Cerebellar cortex (tissue), 1 donor: ENCODE results near the gene CSTPP1.
"Not testable (repeated sequence)": the region's sequence is repeated elsewhere in the genome, so short reads cannot be mapped to it uniquely, and the experiment has no call there.

Experiments
- DNase-seq: peaks from one replicate; pipeline ENCODE4 v3.0.0-alpha.2; 2015; ENCODE audit warnings: low spot score

CSTPP1 gene

GRCh38 chr11:46953093-46953492, 16.5 kb downstream of the CSTPP1 start:
- no peak for DNase-seq

DNA sequence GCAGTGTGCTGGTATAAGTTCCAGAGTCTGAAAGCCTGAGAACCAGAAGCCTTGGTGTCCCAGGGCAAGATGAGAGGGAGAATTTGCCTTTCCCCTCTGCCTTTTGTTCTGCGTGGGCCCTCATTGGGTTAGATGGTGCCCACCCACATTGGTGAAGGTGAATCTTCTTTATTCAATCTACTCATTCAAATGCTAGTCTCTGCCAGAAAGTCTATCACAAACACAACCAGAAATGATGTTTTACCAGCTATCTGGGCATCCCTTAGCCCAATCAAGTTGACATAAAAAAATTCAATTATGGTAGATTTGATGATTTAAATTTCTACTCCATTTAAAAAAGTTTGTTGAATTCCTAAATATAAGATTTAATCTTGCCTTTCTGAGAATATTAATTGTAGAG, 22.2 kb downstream of the CSTPP1 start:
- no peak for DNase-seq

DNA sequence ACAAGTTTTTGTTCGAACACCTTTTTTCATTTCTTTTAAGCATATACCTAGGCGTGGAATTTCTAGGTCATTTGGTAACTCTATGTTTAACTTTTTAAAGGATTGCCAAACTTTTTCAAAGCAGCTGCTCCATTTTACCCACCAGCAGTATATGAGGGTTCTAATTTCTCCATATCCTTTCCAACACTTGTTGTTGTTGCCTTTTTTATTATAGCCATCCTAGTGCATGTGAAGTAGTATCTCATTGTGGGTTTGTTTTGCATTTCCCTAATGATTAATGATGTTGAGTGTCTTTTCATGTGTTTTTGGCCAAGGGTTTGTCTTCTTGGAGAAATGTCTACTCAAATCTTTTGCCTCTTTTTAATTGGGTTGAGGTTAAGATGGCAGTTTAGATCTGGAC, 24.5 kb downstream of the CSTPP1 start:
- DNase-seq, result no peak

DNA sequence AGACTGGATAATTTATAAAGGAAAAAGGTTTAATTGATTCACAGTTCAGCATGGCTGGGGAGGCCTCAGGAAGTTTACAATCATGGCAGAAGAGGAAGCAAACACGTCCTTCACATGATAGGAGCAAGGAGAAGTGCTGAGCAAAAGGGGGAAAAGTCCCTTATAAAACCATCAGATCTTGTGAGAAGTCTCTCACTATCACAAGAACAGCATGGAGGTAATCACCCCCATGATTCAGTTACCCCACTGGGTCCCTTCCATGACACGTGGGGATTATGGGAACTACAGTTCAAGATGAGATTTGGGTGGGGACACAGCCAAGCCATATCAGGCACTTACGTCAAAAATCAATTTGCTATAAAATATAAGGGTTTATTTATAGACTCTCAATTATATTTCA, 25.3 kb downstream of the CSTPP1 start:
- DNase-seq, result not testable (repeated sequence)

GRCh38 chr11:46963844-46964243, 27.3 kb downstream of the CSTPP1 start:
- DNase-seq, result no peak

GRCh38 chr11:46966773-46967172, 30.2 kb downstream of the CSTPP1 start:
- DNase-seq, result no peak

DNA sequence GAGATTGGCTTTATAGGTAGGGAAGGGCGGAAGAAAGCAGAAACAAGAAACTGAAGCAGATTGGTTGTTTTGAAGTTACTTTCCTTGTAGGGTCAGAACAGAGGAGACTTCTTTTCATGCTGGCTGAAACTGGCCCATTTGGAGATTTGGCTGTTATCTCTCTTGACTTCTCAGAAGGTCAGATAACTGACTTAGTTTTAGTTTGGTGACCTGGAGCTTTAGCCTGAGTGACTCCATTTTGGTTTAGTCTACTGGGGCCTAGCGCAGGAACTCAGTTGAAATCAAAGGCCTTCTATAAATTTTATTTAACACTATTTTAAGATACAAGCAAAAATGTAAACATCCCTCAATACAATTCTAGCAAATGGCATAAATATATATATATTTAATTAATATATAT, 31.4 kb downstream of the CSTPP1 start:
- DNase-seq, result no peak

DNA sequence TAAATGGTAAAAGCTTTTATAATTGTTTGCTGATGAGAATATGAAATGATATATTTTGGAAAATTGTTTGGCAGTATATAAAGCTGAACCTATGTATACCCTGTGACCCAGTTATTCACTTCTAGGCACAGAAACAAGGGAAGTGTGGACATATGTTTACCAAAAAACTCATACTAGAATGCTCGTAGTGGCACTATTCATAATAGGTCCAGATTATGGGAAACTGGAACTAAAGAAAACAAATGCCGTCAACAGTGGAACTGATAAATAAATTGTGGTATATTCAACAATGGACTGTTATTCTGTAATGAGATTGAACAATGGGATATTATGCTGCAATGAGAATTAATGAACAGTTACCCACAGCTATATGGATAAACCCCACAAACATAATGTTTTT, 32.8 kb downstream of the CSTPP1 start:
- DNase-seq, result no peak

DNA sequence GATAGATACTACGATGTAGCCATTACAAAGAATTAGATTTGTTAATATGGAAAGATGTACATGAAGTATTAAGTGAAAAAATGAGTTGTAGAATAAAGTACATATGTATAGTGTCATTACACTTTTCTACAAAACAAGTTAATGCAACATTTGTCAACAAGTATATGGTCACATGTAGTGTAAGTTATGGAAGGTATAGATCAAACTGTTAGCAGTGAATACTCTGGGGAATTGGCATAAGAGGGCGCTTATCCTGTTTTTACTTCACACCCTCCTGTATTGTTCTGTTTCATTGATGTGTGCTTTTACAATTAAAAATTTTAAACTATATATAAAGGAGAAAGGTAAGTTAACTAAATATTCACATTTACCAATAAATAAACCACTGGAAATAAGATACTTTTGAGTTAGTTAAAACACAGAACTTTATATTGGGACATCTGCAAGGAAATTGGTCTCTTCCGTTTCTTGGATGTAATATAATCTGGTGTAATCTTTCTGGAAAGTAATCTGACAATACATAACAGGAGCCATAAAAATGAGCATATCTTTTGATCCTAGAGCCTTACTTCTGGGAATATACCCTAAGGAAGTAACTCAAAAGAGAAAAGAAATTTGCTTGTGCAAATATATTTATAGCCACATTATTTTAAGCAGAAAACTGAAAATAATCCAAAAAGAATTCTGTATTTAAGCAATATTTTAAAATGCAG, 34.5 kb downstream of the CSTPP1 start:
- no peak for DNase-seq

DNA sequence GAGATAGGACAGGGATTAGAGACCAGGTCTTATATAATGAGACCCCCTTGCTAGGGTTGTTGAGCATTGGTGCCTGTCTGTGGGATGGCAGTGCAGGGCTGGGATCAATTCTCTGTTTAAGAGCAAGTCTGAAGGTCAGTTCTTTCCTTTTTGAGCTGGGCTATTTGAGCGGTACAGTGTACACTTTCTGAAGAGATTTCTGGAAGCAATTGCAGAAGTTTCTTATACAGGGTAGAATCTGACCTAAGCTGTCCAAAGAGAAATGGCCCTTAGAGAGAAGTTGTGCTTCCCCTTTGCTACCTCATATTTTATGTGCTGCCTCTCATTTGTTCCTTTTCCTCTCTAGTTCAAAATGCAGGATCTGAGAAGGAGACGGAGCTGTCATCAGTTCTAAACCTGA, 35.8 kb downstream of the CSTPP1 start:
- no peak for DNase-seq

- no peak for DNase-seq
These were observed 36.3 kb downstream of the CSTPP1 start for GRCh38 chr11:46972821-46973220.

DNA sequence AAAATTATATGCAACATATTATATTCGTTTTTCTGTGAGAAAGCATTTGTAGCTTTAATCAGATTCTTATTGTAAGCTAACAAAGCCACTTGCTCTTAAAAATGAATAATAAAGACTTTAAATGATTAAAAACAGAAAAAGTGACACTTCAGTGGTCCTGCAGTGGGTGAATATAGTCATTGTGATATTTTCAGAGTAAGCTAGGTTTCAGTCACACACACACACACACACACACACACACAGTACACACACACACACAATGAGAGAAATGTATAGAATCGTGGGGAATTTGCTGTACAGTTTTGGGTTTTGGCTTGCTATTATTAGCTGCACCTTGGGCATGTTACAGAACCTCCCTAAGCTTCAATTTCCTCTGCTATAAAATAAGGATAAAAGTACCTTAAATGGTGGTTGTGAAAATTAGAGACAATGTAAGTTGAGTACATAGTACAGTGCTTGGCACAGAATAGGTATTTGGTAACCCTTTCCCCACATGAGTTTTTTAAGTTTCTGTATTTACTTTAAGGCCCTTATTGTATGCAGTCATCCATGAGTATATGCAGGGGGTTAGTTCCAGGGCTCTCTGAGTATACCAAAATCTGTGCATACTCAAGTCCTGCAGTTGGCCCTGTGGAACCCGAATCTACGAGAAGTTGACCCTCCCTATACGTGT, 39.8 kb downstream of the CSTPP1 start:
- DNase-seq, result no peak

DNA sequence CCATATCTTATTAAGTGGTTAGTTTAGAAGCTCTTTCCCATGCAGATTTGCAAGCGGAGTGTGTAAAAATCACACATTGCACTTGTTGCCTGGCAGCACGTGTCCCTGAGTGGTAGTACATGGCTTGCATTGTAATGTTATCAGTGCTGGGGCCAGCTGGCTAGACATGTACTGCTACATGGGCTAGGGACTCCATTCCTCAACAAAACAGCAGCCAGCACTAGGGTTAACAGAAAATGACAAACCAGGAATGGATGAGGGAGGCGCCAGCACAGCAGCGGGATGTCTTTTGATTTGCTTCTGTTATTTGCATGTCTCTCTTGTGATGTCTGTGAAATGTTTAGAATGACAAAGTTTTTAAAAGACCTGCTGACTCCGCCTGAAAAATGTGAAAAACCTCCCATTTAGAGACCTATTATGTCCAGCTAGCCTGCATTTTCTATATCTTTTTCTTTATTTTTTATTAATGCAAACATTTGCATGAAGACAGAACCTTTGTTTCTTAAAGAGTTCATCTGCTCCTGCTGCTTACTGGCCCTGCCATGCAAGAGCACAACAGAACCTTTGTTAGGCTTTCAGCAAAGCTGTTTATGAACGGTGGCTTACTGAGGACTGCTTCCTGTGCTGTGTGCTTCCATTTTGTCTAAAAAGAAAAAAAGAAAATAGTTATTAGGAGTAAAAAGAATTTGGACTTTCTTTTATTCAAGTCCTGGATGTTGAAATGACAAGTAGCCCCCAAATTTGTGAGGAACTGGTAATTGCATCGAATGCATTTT, 40.7 kb downstream of the CSTPP1 start:
- DNase-seq, result peak; percentile 35

GRCh38 chr11:46978005-46978491, 41.5 kb downstream of the CSTPP1 start:
- no peak for DNase-seq

DNA sequence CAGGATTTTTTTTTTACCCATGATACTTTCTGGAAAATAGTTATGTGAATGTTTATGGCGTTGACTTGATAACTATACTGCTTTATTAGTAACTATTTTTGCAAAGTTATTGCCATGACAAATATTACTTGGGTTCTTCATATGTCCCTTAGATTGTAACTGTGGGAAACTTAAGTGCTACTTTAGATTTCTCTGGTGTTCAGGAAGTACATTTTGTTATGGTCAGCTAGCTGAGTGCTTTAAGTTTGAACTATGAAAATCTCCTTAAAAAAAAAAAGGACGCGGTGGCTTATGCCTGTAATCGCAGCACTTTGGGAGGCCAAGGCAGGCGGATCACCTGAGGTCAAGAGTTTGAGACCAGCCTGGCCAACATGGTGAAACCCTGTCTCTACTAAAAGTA, 42.8 kb downstream of the CSTPP1 start:
- no peak for DNase-seq

DNA sequence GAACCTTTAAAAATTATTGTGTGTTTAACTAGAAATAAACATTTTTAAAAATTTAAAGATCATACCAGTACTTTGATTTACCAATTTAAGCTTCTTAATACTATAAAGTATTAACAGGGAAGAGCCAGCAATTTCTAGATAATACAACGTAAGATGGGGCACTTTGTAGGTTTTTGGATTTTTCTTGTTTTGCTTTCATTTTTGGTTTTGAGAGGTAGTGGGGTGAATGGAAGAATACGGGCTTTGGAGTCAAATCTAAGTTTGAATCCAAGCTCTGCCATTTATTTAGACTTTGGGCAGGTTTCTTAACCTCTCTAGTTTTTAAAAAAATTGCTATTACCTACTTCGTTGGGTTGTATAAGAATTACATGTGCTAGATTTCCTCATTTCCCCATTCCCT, 44.9 kb downstream of the CSTPP1 start:
- no peak for DNase-seq

- no peak for DNase-seq
These were observed 46.4 kb downstream of the CSTPP1 start for GRCh38 chr11:46982797-46983452.

DNA sequence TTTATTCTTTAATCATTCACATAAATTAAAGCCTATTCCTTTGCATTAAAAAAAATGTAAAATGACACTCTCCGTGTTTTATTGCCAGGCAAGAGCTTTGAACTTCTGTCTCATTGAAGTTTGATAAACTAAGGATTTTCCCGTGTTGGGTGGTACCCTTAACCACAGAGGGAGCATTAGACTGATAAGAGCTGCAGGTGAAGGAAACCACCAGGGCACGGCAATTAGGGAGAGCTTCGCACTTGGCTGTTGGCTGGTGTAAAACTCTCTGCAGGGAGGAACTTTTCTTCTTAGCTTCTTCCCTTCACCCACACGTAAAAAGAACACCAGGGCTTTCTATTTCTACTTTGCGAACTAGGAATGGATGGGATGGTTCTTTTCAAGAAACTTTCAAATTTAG, 47.0 kb downstream of the CSTPP1 start:
- no peak for DNase-seq

DNA sequence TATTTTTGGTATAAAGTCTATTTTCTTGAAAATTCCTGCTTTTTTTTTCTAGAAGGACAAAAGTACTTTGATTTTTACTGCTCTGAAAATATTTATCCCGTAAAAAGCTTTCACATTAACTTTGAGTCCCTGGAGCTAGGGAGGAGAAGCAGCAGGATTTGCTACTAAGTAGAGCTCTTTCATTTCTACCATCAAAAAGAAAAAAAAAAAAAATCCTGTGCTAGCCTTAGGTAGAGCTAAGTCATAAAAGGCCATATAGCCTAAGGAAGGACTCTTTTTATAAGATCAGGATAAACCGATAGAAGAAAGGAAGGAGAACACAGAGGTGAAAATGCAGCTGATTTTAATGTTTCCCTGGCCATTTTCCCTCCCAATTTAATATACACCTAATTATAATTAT, 48.0 kb downstream of the CSTPP1 start:
- no peak for DNase-seq

- DNase-seq, result no peak
These were observed 48.4 kb downstream of the CSTPP1 start for GRCh38 chr11:46984987-46985386.

DNA sequence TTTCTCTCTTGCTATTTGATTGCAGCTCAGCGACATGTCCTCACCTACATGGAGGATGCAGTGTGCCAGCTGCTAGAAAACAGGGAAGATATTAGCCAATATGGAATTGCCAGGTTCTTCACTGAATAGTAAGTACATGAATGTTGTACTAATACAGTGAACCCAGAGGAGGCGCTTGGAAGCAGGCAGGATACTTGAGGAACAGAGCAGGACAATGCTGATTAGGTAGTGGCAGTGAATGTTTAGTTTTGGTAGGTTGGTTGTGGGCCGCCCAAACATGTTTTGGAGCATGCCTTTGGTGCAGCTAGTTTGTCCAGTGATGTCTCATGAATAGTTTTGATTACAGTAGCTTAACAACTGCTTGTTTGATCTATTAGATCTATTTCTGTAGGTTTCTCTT, 50.6 kb downstream of the CSTPP1 start:
- no peak for DNase-seq

DNA sequence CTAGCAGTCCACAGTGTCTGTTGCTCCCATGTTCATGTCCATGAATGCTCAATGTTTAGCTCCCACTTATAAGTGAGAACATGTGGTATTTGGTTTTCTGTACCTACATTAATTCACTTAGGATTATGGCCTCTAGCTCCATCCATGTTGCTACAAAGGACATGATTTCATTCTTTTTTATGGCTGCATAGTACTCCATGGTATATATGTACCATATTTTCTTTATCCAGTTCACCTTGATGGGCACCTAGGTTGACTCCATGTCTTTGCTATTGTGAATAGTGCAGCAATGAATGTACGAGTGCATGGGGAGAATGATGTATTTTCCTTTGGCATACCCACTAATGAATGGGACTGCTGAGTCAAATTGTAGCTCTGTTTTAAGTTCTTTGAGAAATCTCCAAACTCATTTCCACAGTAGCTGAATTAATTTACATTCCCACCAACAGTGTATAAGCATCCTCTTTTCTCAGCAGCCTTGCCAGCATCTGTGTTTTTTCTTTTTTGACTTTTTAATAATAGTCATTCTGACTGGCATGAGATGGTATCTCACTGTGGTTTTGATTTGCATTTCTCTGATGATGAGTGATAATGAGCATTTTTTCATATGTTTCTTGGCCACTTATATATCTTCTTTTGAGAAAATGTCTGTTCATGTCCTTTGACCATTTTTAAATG, 53.4 kb downstream of the CSTPP1 start:
- DNase-seq, result not testable (repeated sequence)
